ENCODE results near the gene BAZ1A. TPM values are rescaled to one million over a fixed set of nuclear protein-coding genes. Genes with fewer than 3 reads are reported as not detected.

BAZ1A gene
- total and polyA plus RNA-seq, 2 of the 8 experiments (the other 6 are each of a cell fraction or from before 2014, with no cell fraction given): 8.0 to 23.1 TPM

DNA sequence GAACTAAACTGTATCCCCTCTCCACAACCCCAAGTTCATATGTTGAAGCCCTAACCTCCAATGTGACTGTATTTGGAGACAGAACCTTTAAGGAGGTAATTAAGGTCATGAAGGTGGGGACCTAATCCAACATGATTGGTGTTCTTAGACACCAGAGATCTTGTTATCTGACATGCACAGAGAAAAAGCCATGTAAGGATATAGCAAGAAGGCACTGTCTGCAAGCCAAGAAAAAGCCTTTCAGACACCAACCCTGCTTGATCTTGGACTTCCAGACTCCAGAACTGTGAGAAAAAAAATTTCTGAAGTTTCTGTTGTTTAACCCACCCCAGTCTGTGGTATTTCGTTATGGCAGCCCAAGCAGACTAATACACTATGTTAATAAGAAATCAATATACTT lies 98.5 kb downstream of the BAZ1A start:
- DNase-seq (ENCODE audit: low read depth in 1 of 2, low spot score in 2 of 2) (no peak), FAIRE-seq (no peak)
- no peak overlapping the region for H2BK15ac ChIP-seq (ENCODE audit: low read length)
- H4K8ac ChIP-seq (ENCODE audit: extremely low read depth, insufficient read depth, low read length): no peak overlapping the region
- H3K27ac ChIP-seq (ENCODE audit: low read depth, low read length): no peak overlapping the region
- no peak overlapping the region for H2BK5ac ChIP-seq (ENCODE audit: low read depth, low read length)
- H2BK20ac ChIP-seq (ENCODE audit: low read length): no peak overlapping the region
- POLR2A ChIA-PET (ENCODE audit: partially characterized antibody): no interaction called here
- H2BK12ac ChIP-seq (ENCODE audit: low read depth, low read length): no peak overlapping the region
- H4K91ac ChIP-seq (replicated peaks; ENCODE audit: insufficient read length, low read length): no peak overlapping the region
- WGBS, 2 experiments (ENCODE audit: extremely low coverage in 1 of 2, insufficient coverage in 1 of 2, insufficient read length in 1 of 2, insufficient replicate concordance in 2 of 2, low coverage in 1 of 2, low lambda C conversion rate in 2 of 2, missing lambda C conversion rate in 1 of 2): 90% methylated on average over 1 of the region's 1 CpG; no CpG with 5 or more reads in 1 of the 2 experiments
- CTCF ChIA-PET (ENCODE audit: partially characterized antibody): interaction anchor here (3.2 kb wide), 1 partner anchor 10 kb away, joined by 12 read pairs; no protein-coding TSS in a partner anchor
- H3K9me3 ChIP-seq (ENCODE audit: insufficient read depth in 2 of 2, low read depth in 1 of 2, low read length in 1 of 2): no peaks in the 10 kb centered on the region
- no peaks in the 10 kb centered on the region for H3K4me1 ChIP-seq (replicated peaks in 1 of 4; ENCODE audit: control insufficient read depth in 3 of 4, insufficient read depth in 4 of 4, low read length in 3 of 4)
- no peaks in the 10 kb centered on the region for H3K23me2 ChIP-seq (ENCODE audit: low read depth, low read length)
- no peaks in the 10 kb centered on the region for H3K79me1 ChIP-seq (ENCODE audit: low read depth, low read length)
- no peak overlapping the region for H4K5ac ChIP-seq (ENCODE audit: insufficient read length, low read depth, low read length)
- no peaks in the 10 kb centered on the region for H3K79me2 ChIP-seq (ENCODE audit: control insufficient read depth in 1 of 2, insufficient read depth in 2 of 2, low read length in 2 of 2)
- no peak overlapping the region for H3K4ac ChIP-seq (replicated peaks; ENCODE audit: insufficient read length, low read depth, low read length)
- H2AFZ ChIP-seq (ENCODE audit: low read length): no peak overlapping the region
- TF ChIP-seq CEBPB (IDR thresholded peaks at IDR 0.05; ENCODE audit: low read depth, low read length) (no peak), PHF8 (conservative IDR thresholded peaks at IDR 0.05; ENCODE audit: low read depth, low read length) (no peak)
- TF ChIP-seq, protein P1, sequence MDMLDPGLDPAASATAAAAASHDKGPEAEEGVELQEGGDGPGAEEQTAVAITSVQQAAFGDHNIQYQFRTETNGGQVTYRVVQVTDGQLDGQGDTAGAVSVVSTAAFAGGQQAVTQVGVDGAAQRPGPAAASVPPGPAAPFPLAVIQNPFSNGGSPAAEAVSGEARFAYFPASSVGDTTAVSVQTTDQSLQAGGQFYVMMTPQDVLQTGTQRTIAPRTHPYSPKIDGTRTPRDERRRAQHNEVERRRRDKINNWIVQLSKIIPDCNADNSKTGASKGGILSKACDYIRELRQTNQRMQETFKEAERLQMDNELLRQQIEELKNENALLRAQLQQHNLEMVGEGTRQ (IDR thresholded peaks at IDR 0.05; ENCODE audit: low read length): no peak
- no peak overlapping the region for H3K23ac ChIP-seq (ENCODE audit: insufficient read length)
- H3K18ac ChIP-seq (ENCODE audit: extremely low read depth, low read length): no peak overlapping the region
- no peak overlapping the region for H3K14ac ChIP-seq (ENCODE audit: insufficient read length)
- H3K4me2 ChIP-seq (ENCODE audit: insufficient read depth in 1 of 2, low read depth in 2 of 2, low read length in 2 of 2): no peak overlapping the region
- H3K56ac ChIP-seq (replicated peaks; ENCODE audit: insufficient read length, low read depth, low read length): no peak overlapping the region
- H3K27me3 ChIP-seq (replicated peaks in 1 of 4; ENCODE audit: control insufficient read depth in 3 of 4, extremely low read depth in 1 of 4, insufficient read depth in 3 of 4, low read length in 3 of 4): no peaks in the 10 kb centered on the region
- H3K36me3 ChIP-seq (ENCODE audit: control insufficient read depth in 2 of 4, insufficient read depth in 4 of 4, low read length in 3 of 4): peaks cover 0 to 16% (median 3%) of the 10 kb centered on the region in 4 experiments; a peak in 4 of 8 replicates
- no peak overlapping the region for H2BK120ac ChIP-seq (replicated peaks; ENCODE audit: low read depth, low read length)
- H2AK5ac ChIP-seq (ENCODE audit: low read depth, low read length): no peak overlapping the region
- H3K4me3 ChIP-seq (ENCODE audit: extremely low read depth in 1 of 4, insufficient read depth in 2 of 4, low read depth in 3 of 4, low read length in 4 of 4): no peak overlapping the region
- H3K9ac ChIP-seq (replicated peaks in 1 of 4; ENCODE audit: extremely low read depth in 1 of 4, low read depth in 3 of 4, low read length in 3 of 4): no peak overlapping the region
- no peaks in the 10 kb centered on the region for H4K20me1 ChIP-seq (replicated peaks in 1 of 2; ENCODE audit: control insufficient read depth in 1 of 2, insufficient read depth in 2 of 2, low read length in 2 of 2)
